Subcutaneous adipose tissue (tissue), 4 donors: Measurements from ENCODE around the gene OTOR. TPM values are rescaled to one million over a fixed set of nuclear protein-coding genes. Genes with fewer than 3 reads are reported as not detected.

ENCODE experiments used
- total RNA-seq, 4 donors: library from RNA; depleted of rRNA; stranded (reverse); fragments of >200 nt; gene quantifications; one replicate each; pipeline ENCODE4 v1.1.0, GENCODE V29; 2016
- TF ChIP-seq, protein P1 (sequence below): fragments of 450-650 bp; IDR thresholded peaks from one replicate; pipeline ENCODE4 v1.5.1; 2016; ENCODE audit warnings: low read depth, mild to moderate bottlenecking, control low read depth, antibody characterized with exemption, moderate library complexity

The OTOR gene
- total RNA-seq, 4 donors from 2014 or later, result not detected

DNA sequence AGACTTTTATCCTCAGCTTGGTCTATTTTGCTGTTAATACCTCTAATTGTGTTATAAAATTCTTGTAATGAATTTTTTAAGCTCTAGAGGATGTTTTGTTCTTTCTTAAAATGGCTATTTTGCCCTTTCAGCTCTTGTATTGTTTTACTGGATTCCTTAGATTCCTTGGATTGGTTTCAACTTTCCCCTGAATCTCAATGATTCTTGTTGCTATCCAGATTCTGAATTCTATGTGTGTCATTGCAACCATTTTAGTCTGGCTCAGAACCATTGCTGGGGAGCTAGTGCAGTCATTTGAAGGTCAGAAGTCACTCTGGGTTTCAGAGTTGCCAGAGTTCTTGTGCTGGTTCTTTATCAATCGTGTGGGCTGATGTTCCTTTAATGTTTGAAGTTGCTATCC is 37.1 kb downstream of the OTOR start:
- TF ChIP-seq, protein P1, sequence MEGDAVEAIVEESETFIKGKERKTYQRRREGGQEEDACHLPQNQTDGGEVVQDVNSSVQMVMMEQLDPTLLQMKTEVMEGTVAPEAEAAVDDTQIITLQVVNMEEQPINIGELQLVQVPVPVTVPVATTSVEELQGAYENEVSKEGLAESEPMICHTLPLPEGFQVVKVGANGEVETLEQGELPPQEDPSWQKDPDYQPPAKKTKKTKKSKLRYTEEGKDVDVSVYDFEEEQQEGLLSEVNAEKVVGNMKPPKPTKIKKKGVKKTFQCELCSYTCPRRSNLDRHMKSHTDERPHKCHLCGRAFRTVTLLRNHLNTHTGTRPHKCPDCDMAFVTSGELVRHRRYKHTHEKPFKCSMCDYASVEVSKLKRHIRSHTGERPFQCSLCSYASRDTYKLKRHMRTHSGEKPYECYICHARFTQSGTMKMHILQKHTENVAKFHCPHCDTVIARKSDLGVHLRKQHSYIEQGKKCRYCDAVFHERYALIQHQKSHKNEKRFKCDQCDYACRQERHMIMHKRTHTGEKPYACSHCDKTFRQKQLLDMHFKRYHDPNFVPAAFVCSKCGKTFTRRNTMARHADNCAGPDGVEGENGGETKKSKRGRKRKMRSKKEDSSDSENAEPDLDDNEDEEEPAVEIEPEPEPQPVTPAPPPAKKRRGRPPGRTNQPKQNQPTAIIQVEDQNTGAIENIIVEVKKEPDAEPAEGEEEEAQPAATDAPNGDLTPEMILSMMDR, result no peak

Other genes with a start within 250 kb of the OTOR start
- 10 to 100 TPM; 20.0 to 39.1 (median 26.6) TPM for gene KIF16B, start 174.9 kb upstream of the OTOR start, total RNA-seq
- 10 to 100 TPM; 12.6 to 33.9 (median 30.7) TPM for gene SNRPB2, start 18.3 kb upstream of the OTOR start, total RNA-seq